Thoracic aorta (tissue), 2 donors: ENCODE measurements around the gene CRIP1. TPM values are rescaled to one million over a fixed set of nuclear protein-coding genes. Genes with fewer than 3 reads are reported as not detected.

Experiments
- ATAC-seq: fragments of 150-250 bp; one replicate; pipeline ENCODE4 v1.8.0; 2017; ENCODE audit warnings: low read depth; ENCODE audit not compliant: insufficient number of reproducible peaks, low FRiP score
- DNase-seq: peaks from one replicate; pipeline ENCODE4 v3.0.0-alpha.2; 2020; ENCODE audit warnings: low spot score
- H3K27ac ChIP-seq, 2 donors: fragments of 200-600 bp; sonication (generic); 1 replicate in 1 of 2; 2 replicates in 1 of 2; pipeline ENCODE4 v1.5.1; 2016; ENCODE audit warnings: mild to moderate bottlenecking in 2 of 2, moderate library complexity in 2 of 2
- H3K27me3 ChIP-seq: fragments of 200-600 bp; sonication (generic); replicated peaks from 2 replicates; pipeline ENCODE4 v1.6.0; 2016; ENCODE audit warnings: mild to moderate bottlenecking; ENCODE audit not compliant: insufficient read depth
- H3K36me3 ChIP-seq: fragments of 200-600 bp; sonication (generic); one replicate; pipeline ENCODE4 v1.5.1; 2016
- H3K4me1 ChIP-seq, 2 donors: fragments of 200-600 bp; sonication (generic); 1 replicate in 1 of 2; 2 replicates in 1 of 2; pipeline versions ENCODE4 v1.5.1 to v1.6.0; 2016; ENCODE audit warnings: low read depth in 2 of 2, mild to moderate bottlenecking in 1 of 2; ENCODE audit not compliant: control insufficient read depth in 1 of 2
- H3K4me3 ChIP-seq: fragments of 200-600 bp; sonication (generic); 2 replicates; pipeline ENCODE4 v1.5.1; 2016; ENCODE audit warnings: mild to moderate bottlenecking
- H3K9me3 ChIP-seq: fragments of 200-600 bp; sonication (generic); 2 replicates; pipeline ENCODE4 v1.5.1; 2016
- total RNA-seq, 2 donors: library from RNA; depleted of rRNA; stranded (reverse); fragments of >200 nt; gene quantifications; one replicate each; pipeline versions ENCODE4 v1.1.0 to v1.2.3, GENCODE V29; 2016
- TF ChIP-seq, protein P1 (sequence below): fragments of 200-600 bp; sonication (generic); IDR thresholded peaks from one replicate; pipeline ENCODE4 v1.5.1; 2019; ENCODE audit warnings: antibody characterized with exemption

CRIP1 gene
- total RNA-seq, 2 donors from 2014 or later = 75.4 to 325 TPM

DNA sequence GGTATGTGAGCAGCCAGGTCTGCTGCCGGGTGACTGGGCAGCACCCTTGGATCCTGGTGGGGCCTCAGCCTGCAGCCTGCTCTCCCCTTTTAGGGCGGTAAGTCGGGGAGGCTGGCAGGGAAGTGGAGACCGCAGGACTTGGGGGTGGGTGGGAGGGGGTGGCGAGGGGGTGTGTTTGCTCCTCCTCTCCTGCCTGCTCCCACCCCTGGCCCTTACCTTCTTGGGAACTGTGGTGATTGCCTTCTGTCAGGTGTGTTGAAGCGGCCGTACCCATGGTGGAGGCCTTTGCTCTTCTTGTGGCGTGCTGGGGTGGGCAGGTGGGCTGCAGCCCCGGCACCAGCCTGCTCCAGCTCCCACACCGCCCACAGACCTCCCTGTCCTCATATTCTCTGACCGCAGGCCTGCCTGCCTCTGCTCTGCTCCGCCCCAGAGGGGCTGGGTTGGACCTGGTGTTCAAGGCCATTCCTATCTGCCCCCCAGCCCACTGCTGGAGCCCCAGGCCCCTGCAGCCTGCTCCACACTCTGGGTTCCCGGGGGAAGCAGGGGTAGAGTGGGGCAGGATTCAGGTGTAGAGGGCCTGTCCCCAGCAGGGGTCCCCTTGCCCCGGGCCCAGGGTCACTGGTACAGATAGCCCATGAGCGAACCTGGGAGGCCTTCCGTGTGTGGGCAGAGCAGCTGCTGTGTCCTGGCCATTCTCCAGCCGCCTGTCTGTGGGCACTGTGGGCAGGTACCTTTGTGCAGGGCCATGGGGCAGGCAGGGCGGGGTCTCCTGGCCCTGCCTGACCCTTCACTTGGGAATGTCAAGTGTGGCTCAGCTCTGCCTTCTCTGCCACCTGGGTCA, 9.5 kb downstream of the CRIP1 start:
- Histone ChIP-seq H3K9me3 (no peaks in the 10 kb centered on the region), H3K4me1 (peaks cover 5 to 16% of the 10 kb centered on the region in 2 donors), H3K4me3 (no peak overlapping the region), H3K27ac (no peak overlapping the region), H3K36me3 (no peaks in the 10 kb centered on the region), H3K27me3 (no peaks in the 10 kb centered on the region)
- DNase-seq (no peak), ATAC-seq (no peak)
- TF ChIP-seq, protein P1, sequence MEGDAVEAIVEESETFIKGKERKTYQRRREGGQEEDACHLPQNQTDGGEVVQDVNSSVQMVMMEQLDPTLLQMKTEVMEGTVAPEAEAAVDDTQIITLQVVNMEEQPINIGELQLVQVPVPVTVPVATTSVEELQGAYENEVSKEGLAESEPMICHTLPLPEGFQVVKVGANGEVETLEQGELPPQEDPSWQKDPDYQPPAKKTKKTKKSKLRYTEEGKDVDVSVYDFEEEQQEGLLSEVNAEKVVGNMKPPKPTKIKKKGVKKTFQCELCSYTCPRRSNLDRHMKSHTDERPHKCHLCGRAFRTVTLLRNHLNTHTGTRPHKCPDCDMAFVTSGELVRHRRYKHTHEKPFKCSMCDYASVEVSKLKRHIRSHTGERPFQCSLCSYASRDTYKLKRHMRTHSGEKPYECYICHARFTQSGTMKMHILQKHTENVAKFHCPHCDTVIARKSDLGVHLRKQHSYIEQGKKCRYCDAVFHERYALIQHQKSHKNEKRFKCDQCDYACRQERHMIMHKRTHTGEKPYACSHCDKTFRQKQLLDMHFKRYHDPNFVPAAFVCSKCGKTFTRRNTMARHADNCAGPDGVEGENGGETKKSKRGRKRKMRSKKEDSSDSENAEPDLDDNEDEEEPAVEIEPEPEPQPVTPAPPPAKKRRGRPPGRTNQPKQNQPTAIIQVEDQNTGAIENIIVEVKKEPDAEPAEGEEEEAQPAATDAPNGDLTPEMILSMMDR = no peak

DNA sequence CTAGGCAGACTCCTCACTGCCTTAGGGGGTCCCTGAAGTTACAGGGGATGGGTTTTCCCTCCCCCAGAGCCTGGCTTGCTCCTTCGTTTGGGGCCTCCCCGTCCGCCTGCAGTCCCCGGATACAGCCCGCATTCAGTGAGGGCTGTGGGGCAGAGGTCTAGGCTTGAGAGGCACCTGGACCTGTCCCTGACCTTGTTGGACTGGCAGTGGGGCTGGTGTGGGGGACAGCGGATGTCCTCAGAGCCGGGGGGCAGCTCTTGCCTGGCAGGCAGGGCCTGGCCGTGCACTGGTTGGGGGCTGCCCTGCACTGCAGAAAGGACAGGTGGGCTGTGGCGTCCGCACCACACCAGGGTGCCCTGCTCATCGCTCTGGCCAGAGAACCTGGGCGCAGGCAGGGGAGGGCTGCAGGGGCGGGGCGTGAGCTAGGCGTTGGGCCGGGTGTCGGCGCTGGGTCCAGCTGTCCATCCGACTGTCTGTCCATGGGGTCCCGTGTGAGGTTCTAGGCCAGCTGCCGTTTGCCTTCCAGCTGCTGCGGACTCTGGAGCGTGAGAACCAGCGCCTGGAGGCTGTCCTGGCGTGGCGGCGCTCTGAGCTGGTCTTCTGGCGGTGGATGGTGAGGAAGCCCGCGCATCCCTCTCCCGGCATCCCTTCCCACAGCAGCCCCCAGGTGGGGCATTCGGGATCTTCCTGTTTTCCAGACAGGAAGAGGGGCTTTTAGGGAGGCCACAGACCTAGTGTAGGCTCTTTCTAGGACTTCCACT, 10.3 kb downstream of the CRIP1 start:
- Histone ChIP-seq H3K9me3 (no peaks in the 10 kb centered on the region), H3K36me3 (no peaks in the 10 kb centered on the region), H3K27me3 (no peaks in the 10 kb centered on the region), H3K4me3 (no peak overlapping the region), H3K4me1 (peaks cover 0 to 9% of the 10 kb centered on the region in 2 donors), H3K27ac (no peak overlapping the region)
- no peak for ATAC-seq
- TF ChIP-seq, protein P1 = no peak
- DNase-seq = no peak

DNA sequence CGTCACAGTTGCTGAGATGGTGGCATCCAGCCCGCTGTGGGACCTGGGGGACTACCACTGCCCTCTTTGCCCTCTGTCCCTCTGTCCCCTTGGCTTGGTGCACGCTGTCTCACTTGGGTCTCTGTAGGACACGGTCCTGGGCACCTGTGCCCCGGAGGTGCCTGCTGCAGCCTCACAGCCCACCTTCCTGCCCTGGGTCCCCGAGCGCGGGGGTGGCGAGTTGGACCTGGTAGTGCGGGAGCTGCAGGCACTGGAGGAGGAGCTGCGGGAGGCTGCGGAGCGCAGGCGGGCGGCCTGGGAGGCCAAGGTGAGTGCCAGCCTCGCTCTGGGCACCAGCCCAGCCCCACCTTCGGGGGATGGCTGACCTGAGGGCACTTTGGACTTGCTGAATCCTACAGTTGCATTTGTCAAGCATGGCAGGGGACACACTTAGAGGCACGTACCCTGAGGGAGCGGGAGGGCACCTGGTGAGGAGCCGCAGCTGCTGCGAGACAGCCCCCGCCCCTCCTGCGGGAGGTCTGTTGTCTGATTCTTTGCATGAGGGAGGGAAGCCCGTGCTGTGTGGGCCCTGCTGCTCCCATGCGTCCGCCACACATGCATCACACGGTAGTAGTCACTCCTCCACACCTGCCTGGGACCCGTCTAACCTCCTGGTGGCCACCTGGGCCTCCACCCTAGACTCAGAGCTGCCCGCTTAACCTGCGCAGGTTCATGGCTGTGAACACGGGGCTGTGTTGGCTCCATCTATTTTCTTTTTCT, 11.2 kb downstream of the CRIP1 start:
- no peaks in the 10 kb centered on the region for H3K27me3 ChIP-seq
- DNase-seq (no peak), ATAC-seq (no peak)
- peaks cover 0 to 8% of the 10 kb centered on the region in 2 donors for H3K4me1 ChIP-seq
- no peak overlapping the region for H3K27ac ChIP-seq
- no peaks in the 10 kb centered on the region for H3K9me3 ChIP-seq
- no peak overlapping the region for H3K4me3 ChIP-seq
- TF ChIP-seq, protein P1 = no peak
- H3K36me3 ChIP-seq = no peaks in the 10 kb centered on the region

DNA sequence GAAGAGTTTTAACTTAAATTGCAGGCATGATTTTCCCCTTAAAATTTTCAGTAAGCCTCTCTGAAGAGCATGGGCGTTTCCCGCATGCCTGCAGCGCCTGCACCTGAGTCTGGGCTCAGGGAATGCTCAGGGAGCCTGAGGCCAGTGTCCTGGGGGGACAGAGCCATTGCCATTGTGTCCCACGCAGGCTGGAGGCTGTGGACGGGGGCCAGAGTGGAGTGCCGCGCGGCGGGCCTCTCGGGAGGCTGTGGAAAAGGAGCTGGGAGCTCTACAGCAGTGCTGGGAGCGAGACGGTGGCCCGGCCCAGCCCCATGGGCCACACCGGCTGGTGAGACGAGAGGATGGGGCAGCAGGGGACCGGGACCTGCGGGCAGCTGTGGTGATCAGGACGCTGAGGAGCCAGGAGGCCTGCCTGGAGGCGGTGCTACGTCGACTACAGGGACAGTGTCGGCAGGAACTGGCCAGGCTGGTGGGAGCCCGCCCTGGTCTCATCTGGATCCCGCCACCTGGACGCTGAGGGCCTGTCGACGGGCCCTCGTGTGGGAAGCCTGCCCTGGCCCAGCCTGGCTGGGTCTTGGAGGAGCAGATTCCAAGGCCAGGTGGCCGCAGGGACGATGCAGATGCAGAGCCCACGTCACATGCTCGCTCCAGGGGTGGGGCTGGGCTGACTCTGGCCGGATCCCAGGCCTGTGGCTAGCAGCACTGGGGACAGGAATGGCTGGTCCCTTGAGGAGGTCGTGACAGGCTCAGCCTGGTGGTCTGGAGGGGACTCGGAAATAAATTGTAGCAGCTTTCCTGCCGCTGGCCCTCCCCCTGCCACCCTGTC, 12.0 kb downstream of the CRIP1 start:
- Histone ChIP-seq H3K27me3 (no peaks in the 10 kb centered on the region), H3K36me3 (no peaks in the 10 kb centered on the region), H3K4me3 (no peak overlapping the region), H3K9me3 (no peaks in the 10 kb centered on the region), H3K4me1 (peaks cover 0 to 8% of the 10 kb centered on the region in 2 donors), H3K27ac (no peak overlapping the region)
- DNase-seq (no peak), ATAC-seq (no peak)
- TF ChIP-seq, protein P1 = no peak
